Measurements from ENCODE around the gene CLNK.

Gene CLNK

DNA sequence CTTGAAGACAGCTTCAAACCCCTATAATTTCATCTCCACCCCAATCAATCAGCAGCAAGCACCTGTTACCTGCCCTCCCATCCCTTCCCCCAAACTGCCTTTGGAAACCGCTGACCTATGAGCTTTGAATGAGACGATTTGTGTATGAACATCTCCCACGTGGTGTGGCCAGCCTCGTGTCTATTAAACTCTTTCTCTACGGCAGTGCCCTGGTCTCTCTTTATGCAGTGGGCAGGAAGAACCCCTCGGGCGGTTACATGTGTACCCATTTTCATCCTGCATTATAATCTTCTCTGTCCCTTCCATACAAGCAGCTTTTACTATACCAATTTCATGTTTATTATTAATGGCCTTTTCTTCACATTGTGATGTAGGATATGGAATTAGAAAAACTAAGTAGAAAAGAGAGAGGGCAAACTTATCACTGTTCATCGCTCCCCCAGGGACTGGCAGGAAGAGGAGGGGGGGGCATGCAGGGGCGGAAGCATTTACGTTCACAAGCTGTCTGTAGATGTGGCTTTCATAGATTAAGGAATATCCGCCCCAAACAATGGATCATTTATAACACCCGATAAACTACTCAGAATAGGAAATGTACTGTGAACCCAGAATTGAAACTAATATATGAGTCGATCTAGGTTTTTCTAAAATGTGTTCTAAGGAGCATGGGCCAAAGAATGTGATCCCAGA is 131.8 kb downstream of the CLNK start:
- no peak for DNase-seq (ENCODE audit: low spot score in 2 of 2)
- in situ Hi-C loops (cut with MboI; ENCODE audit: low sequenced_read_pairs) = no loop called here
- H3K36me3 ChIP-seq (replicated peaks) = no peaks in the 10 kb centered on the region

DNA sequence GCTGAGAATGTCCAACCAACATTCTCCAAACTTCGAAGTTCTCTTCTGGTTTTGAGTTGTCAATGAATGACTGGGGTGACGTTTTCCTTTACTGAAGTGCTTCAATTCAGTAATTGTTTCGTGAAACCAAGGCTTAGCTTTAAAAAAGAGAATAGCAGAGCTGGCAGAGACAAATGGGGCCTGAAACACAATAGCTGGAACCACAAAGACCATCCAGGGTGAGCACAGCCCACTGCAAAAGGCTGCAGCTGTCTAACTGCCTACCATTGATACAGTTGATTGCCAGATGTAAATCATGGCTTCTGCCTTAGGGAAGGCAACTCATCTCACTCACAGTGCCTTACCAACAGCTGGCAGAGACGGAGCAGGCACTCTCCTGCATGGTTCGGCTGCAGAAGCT is 148.7 kb downstream of the CLNK start:
- no peaks in the 10 kb centered on the region for H3K4me1 ChIP-seq
- in situ Hi-C loops (cut with MboI; ENCODE audit: low sequenced_read_pairs) = no loop called here
- DNase-seq (ENCODE audit: low spot score in 2 of 2) = no peak
- no peaks in the 10 kb centered on the region for H3K36me3 ChIP-seq (replicated peaks)
- H3K9me3 ChIP-seq = no peaks in the 10 kb centered on the region
- H3K27me3 ChIP-seq (ENCODE audit: low read depth) = no peaks in the 10 kb centered on the region
- no peak overlapping the region for H3K4me3 ChIP-seq

More for the DNA sequence above, 131.8 kb downstream of the CLNK start:
- Histone ChIP-seq H3K27me3 (ENCODE audit: low read depth) (no peaks in the 10 kb centered on the region), H3K9me3 (no peaks in the 10 kb centered on the region), H3K4me1 (no peaks in the 10 kb centered on the region), H3K4me3 (no peak overlapping the region)

DNA sequence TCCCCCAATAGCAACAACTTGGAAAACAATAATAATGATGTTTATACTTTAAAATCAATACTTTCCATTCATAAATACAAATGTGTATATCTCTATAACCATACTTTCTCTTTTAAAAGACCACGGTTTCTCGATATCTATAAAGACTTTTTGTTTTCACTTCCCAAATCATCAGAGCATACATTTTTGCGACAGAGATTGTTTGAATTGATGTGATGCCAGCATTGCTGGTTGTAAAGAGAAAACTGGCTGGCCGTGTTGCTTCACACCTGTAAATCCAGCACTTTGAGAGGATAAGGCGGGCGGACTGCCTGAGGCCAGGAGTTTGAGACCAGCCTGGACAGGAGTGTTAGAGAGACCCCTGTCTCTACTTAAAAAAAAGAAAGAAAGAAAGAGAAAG is 149.7 kb downstream of the CLNK start:
- Histone ChIP-seq H3K9me3 (no peaks in the 10 kb centered on the region), H3K4me1 (no peaks in the 10 kb centered on the region), H3K4me3 (no peak overlapping the region), H3K36me3 (replicated peaks) (no peaks in the 10 kb centered on the region), H3K27me3 (ENCODE audit: low read depth) (no peaks in the 10 kb centered on the region)
- DNase-seq (ENCODE audit: low spot score in 2 of 2) = no peak
- in situ Hi-C loops (cut with MboI; ENCODE audit: low sequenced_read_pairs) = no loop called here

DNA sequence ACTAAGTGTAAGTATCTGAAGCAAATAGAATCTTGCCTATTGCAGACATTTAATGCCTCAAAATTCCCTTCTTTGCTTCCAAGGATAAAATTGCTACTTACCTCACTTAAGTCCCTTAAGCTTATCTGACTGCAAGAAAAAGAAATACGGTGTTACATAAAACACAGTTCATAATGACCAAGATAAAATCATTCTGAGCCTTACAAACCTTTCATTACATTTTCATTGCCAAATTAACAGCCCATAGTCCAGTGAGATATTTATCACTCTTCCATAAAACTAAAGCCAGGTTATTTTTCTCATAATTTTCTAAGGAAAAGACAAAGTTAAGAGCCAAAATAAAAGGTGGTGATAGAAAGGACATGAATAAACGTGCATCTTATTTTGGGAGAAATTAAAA is 152.4 kb downstream of the CLNK start:
- no peaks in the 10 kb centered on the region for H3K9me3 ChIP-seq
- in situ Hi-C loops (cut with MboI; ENCODE audit: low sequenced_read_pairs) = no loop called here
- no peaks in the 10 kb centered on the region for H3K27me3 ChIP-seq (ENCODE audit: low read depth)
- H3K4me3 ChIP-seq = no peak overlapping the region
- H3K36me3 ChIP-seq (replicated peaks) = no peaks in the 10 kb centered on the region
- no peaks in the 10 kb centered on the region for H3K4me1 ChIP-seq
- no peak for DNase-seq (ENCODE audit: low spot score in 2 of 2)

DNA sequence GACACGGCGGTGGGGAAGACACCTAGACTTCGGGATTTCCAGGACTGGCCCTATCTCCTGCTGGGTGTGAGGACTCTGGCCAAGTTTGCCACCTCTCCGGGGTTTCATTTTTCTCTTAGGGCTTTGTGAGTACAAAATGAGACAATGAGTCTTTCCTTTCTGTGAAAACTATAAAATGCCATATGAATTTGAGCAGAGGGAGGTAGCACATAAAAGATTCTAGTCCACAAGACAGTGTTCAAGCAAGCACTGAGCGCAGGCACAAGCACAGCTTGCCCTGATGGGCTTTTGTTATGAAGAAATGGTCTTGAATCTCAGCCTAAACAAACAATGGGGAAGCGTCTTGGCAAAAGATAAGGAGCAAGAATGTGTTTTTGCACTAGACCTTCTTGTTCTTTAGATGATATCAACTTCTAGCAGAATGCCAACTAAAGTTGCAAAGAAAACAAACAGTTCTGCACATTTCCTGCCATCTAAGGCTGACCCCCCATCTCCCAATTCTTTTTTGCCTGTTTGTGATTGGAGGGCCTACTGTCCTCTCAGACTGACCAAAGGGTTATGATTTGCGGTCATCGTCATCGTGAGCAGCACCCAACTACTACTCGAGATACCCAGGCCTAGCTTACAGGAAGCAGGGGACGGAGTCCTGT is 154.3 kb downstream of the CLNK start:
- DNase-seq (ENCODE audit: low spot score in 2 of 2) = no peak
- in situ Hi-C loops (cut with MboI; ENCODE audit: low sequenced_read_pairs) = no loop called here
- Histone ChIP-seq H3K27me3 (ENCODE audit: low read depth) (0 out of 2 replicates have a peak, but pooled peaks cover 3% of the 10 kb centered on the region), H3K9me3 (no peaks in the 10 kb centered on the region), H3K4me3 (no peak overlapping the region), H3K36me3 (replicated peaks) (no peaks in the 10 kb centered on the region), H3K4me1 (no peaks in the 10 kb centered on the region)

DNA sequence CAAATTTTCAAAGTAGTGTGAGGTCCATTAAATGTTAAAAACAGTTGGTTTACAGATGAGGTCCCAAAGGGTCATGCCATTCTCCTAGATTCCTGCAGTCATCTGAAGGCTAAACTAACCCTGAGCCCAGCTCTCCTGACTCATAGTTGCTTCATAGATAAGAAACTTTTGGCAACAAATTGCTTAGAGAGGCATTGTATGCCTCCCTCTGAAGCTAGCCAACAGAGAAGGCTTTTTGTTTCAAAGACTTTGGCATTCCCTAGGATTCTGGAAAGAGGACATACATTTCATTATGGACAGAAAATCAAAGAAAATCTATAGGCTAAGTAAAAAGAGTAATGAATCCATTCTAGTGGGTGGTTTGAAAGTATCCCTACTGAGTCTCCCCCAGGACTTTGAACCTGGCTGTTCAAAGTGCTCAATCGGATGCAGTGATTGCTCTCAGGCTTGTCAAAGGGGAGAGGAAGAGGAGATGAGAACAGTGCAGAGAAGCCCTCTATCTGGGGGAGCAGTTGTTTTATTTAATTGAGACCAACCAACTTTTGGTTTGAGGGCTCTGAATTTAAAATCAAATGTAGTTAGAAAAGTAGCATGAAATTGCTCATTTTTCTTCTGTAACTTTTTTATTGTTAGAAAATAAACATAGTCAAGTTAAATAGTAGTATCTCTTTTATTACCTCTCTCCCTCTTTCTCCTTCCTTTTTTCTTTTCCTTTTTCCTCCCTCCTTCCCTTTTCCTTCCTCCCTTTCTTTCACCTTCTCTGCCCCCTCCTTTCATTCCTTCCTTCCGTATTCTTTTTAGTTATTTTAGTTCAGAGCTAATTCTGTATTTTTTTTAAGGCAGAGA is 155.1 kb downstream of the CLNK start:
- Histone ChIP-seq H3K9me3 (no peaks in the 10 kb centered on the region), H3K4me3 (no peak overlapping the region), H3K27me3 (ENCODE audit: low read depth) (0 out of 2 replicates have a peak, but pooled peaks cover 3% of the 10 kb centered on the region), H3K4me1 (no peaks in the 10 kb centered on the region), H3K36me3 (replicated peaks) (no peaks in the 10 kb centered on the region)
- in situ Hi-C loops (cut with MboI; ENCODE audit: low sequenced_read_pairs) = no loop called here
- DNase-seq (ENCODE audit: low spot score in 2 of 2) = no peak

DNA sequence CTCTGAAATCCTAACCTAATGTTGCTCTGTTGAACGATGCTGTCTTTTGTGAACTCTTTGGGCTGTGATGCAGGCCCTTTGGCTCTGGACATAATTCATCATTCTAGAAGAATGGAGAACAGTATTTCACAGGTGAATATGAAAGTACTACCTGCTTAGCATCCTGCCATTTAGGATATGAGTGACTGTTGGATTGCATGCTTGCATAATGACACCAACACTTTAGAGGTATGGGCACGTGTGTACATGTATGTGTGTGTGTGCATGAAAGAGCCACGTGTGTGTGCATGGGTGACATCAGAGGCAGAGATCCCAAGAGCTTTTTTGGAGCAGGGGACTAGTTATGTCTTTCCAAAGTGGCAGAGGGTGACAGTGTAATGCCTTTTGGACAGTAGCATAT is 157.1 kb downstream of the CLNK start:
- no peak overlapping the region for H3K4me3 ChIP-seq
- no peaks in the 10 kb centered on the region for H3K9me3 ChIP-seq
- no peaks in the 10 kb centered on the region for H3K36me3 ChIP-seq (replicated peaks)
- in situ Hi-C loops (cut with MboI; ENCODE audit: low sequenced_read_pairs) = no loop called here
- 0 out of 2 replicates have a peak, but pooled peaks cover 3% of the 10 kb centered on the region for H3K27me3 ChIP-seq (ENCODE audit: low read depth)
- no peaks in the 10 kb centered on the region for H3K4me1 ChIP-seq
- no peak for DNase-seq (ENCODE audit: low spot score in 2 of 2)

DNA sequence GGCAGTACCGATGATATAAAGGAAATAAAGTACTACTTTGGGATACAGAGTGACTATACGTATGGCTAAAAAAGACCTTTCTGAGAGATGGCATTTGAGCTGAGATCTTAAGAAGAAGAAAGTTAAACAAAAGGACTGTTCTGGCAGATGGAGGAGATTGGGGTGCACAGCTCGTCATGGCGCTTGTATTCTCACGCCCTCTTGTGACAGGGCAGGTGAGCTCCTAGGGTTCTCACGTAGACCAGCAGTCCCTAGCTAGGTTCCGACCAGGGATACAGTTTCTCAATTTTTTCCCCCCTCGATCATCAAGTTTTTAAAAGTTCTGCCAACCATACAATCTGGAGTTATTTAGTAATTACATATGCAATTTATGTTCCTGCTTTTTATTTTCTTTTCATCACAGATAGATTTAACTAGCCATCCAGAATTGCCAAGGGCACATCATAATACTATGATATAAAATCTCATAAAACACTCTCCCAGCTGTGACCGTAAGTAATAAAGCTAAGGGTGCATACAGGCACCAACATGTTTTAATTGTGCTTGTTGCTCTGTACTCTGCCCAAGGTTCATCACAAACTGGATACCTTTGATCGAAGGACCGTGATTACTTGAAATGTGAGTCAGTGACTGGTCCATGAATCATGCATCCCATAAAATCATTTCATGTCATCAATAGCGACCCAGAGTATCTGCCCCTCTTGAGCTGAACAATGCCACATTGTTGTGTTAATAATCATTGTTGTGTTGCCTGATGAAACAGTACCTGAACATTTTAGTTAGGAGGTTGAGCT is 157.9 kb downstream of the CLNK start:
- no peaks in the 10 kb centered on the region for H3K4me1 ChIP-seq
- H3K36me3 ChIP-seq (replicated peaks) = no peaks in the 10 kb centered on the region
- 0 out of 2 replicates have a peak, but pooled peaks cover 3% of the 10 kb centered on the region for H3K27me3 ChIP-seq (ENCODE audit: low read depth)
- no peaks in the 10 kb centered on the region for H3K9me3 ChIP-seq
- no peak overlapping the region for H3K4me3 ChIP-seq
- in situ Hi-C loops (cut with MboI; ENCODE audit: low sequenced_read_pairs) = no loop called here
- DNase-seq (ENCODE audit: low spot score in 2 of 2) = no peak

DNA sequence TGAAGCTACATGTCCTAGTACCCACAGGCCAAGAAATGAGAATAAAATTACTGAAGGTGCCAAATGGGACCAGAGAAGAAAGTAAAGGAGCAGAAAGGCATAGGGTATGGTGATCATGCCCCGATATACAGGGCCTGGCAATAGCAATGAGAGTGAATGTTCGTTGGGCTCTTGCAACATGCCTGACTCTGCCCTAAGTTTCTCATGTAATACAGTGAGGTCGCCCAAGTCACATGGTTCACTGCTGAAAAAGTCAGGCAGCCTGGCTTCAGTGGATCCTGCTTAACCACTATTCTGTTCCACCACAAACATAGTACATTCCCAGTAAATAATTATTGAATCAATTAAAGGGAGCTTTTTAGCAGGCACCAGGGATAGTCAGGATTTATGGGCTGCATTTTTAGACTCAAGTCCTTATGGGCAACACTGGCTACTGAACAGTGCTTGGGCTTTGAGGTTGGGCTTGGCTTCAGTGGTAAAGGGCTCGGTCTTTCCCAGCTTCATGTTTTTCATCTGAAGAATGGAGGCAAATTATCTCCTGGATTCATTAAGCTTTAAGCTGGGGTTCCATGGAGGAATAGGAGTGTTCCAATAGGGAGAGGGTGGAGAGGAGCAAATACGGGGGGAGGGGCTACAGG is 160.3 kb downstream of the CLNK start:
- no peaks in the 10 kb centered on the region for H3K4me1 ChIP-seq
- no peaks in the 10 kb centered on the region for H3K36me3 ChIP-seq (replicated peaks)
- no peak overlapping the region for H3K4me3 ChIP-seq
- no peaks in the 10 kb centered on the region for H3K9me3 ChIP-seq
- DNase-seq (ENCODE audit: low spot score in 2 of 2) = no peak
- in situ Hi-C loops (cut with MboI; ENCODE audit: low sequenced_read_pairs) = no loop called here
- 0 out of 2 replicates have a peak, but pooled peaks cover 3% of the 10 kb centered on the region for H3K27me3 ChIP-seq (ENCODE audit: low read depth)

DNA sequence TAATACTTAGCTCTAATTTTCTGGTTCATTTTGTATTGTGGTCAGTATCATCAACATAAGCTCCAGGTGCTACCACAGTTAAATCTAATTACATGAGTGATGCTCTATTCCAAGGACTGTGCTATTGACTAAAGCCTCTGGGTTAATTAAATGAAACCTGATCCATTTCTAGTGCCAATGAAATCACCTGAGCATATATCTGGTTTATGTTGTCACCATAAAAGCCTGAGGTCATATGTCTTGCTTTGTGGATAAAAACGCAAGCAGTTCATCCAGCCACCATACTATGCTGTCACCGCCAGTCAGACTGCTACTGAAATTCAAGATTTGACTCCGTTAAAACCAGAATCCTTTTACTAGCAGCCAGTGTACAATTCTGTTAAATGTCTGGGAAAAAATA is 163.1 kb downstream of the CLNK start:
- Histone ChIP-seq H3K4me1 (no peaks in the 10 kb centered on the region), H3K36me3 (replicated peaks) (no peaks in the 10 kb centered on the region), H3K4me3 (no peak overlapping the region), H3K9me3 (no peaks in the 10 kb centered on the region), H3K27me3 (ENCODE audit: low read depth) (no peaks in the 10 kb centered on the region)
- in situ Hi-C loops (cut with MboI; ENCODE audit: low sequenced_read_pairs) = no loop called here
- DNase-seq (ENCODE audit: low spot score in 2 of 2) = no peak

DNA sequence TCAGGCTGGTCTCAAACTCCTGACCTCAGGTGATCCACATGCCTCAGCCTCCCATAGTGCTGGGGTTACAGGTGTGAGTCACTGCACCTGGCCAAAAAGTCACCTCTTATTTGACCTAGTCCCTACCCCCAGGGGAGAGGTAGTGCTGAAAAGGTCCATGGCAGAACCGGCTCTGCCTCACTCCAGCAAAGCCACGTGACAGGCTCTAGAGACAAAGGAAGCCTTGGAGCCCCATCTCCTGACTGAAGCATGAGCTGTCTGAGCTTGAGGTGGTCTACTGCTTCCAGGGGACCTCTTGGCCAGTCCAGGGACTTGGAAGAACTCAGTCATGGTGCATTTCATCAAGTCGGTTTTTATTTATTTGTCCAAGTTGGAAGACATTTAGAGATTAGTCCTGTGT is 174.8 kb downstream of the CLNK start:
- Histone ChIP-seq H3K36me3 (replicated peaks) (no peaks in the 10 kb centered on the region), H3K9me3 (no peaks in the 10 kb centered on the region), H3K27me3 (ENCODE audit: low read depth) (no peaks in the 10 kb centered on the region), H3K4me3 (no peak overlapping the region), H3K4me1 (no peaks in the 10 kb centered on the region)
- in situ Hi-C loops (cut with MboI; ENCODE audit: low sequenced_read_pairs) = no loop called here
- DNase-seq (ENCODE audit: low spot score in 2 of 2) = no peak

DNA sequence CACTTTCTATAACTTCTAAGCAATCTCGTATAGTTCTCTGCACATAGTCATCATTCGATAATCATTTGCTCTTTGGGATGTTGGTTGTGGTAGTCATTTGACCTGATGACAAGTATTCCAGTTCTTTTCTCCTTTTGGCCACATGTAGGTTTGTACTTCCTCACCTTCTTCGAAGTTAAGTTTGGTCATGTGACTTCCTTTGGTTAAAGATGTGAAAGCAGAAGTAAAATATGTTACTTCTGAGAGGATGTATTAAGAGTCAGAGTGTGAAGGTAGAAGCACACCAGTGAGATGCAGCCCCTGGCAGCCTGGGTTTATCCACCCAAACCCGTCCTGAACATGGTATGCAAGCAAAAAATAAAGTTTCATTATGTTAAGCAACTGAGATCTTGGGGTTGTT is 178.5 kb downstream of the CLNK start:
- Histone ChIP-seq H3K27me3 (ENCODE audit: low read depth) (no peaks in the 10 kb centered on the region), H3K4me3 (no peak overlapping the region), H3K4me1 (no peaks in the 10 kb centered on the region), H3K36me3 (replicated peaks) (no peaks in the 10 kb centered on the region), H3K9me3 (no peaks in the 10 kb centered on the region)
- DNase-seq (ENCODE audit: low spot score in 2 of 2) = no peak
- in situ Hi-C loops (cut with MboI; ENCODE audit: low sequenced_read_pairs) = no loop called here

DNA sequence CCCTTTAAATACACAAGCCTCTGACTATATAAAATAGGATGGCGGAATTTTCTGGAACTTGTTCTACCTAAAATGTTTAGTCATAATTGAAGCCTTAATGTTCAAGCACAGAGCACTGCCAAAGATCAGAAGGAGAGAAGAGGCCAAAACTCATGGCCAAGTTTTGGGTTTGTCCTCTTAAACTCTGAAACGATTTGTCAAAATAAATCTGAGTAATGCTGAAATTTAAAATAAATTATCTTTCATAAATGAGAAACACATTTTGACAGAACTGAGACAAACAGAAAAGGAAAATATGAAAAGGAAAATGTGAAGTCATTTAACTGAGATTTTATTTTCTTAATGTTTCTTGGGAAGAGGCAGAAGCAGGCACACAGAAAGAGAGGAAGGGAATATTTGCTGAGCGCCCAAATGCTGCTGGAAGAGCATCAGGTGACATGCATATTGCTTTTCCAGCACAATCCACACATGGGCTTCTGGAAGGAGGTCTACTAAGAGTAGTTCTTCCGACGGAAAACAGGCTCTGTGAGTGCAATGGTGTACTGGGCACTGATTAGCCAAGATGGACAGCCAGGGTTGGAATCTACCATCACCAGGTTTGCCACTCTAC is 179.9 kb downstream of the CLNK start:
- H3K36me3 ChIP-seq (replicated peaks) = no peaks in the 10 kb centered on the region
- no peak overlapping the region for H3K4me3 ChIP-seq
- no peak for DNase-seq (ENCODE audit: low spot score in 2 of 2)
- no peaks in the 10 kb centered on the region for H3K9me3 ChIP-seq
- no peaks in the 10 kb centered on the region for H3K27me3 ChIP-seq (ENCODE audit: low read depth)
- no peaks in the 10 kb centered on the region for H3K4me1 ChIP-seq
- in situ Hi-C loops (cut with MboI; ENCODE audit: low sequenced_read_pairs) = no loop called here
